IMR-90 (cell line): ENCODE measurements around the gene SLC2A13. TPM values are rescaled to one million over a fixed set of nuclear protein-coding genes. Genes with fewer than 3 reads are reported as not detected.

Experiments
- ATAC-seq: fragments of 200-7000 bp; cut with Tn5 transposase; 2 replicates; pipeline ENCODE4 v1.9.1; 2020; ENCODE audit warnings: low read depth, mild to moderate bottlenecking, moderate library complexity
- BruUV-seq: library from RNA; stranded (reverse); fragments of 400-500 nt; replicated peaks from 2 replicates; lab custom pipeline; 2021; lab: Mats Ljungman, UMichigan
- CTCF ChIA-PET: fragments of 300-600 bp; formaldehyde crosslinking; extraction: SDS; loops from one replicate; lab custom pipeline; 2021; ENCODE audit warnings: antibody characterized with exemption; lab: Yijun Ruan, JAX
- POLR2A ChIA-PET: fragments of 300-600 bp; sonication (Branson Sonifier 250); formaldehyde crosslinking; loops from one replicate; lab custom pipeline; 2022; ENCODE audit warnings: antibody characterized with exemption; ENCODE audit not compliant: unreplicated experiment; lab: Charles Lee
- DNase-seq: peaks from one replicate; pipeline ENCODE4 v3.0.0; 2013
- H2AFZ ChIP-seq: replicated peaks from 2 replicates; pipeline ENCODE3; 2013; ENCODE audit warnings: low read length, mild to moderate bottlenecking; ENCODE audit not compliant: poor library complexity
- H2AK5ac ChIP-seq: 2 replicates; pipeline ENCODE4 v1.6.1; 2013; ENCODE audit warnings: low read depth, low read length, inconsistent platforms
- H2AK9ac ChIP-seq: replicated peaks from 2 replicates; pipeline ENCODE3; 2013; ENCODE audit warnings: mild to moderate bottlenecking, low read depth, low read length, moderate library complexity; ENCODE audit not compliant: poor library complexity
- H2BK120ac ChIP-seq: 2 replicates; pipeline ENCODE4 v1.6.1; 2013; ENCODE audit warnings: low read depth, low read length, inconsistent platforms
- H2BK15ac ChIP-seq: 3 replicates; pipeline ENCODE4 v1.6.1; 2013; ENCODE audit warnings: low read depth, low read length, inconsistent platforms
- H2BK20ac ChIP-seq: 2 replicates; pipeline ENCODE4 v1.6.1; 2013; ENCODE audit warnings: low read depth, mild to moderate bottlenecking, inconsistent platforms, low read length, moderate library complexity
- H2BK5ac ChIP-seq: 2 replicates; pipeline ENCODE4 v1.6.1; 2013; ENCODE audit warnings: mild to moderate bottlenecking, low read depth, low read length, inconsistent platforms; ENCODE audit not compliant: poor library complexity, severe bottlenecking
- H3K14ac ChIP-seq: replicated peaks from 2 replicates; pipeline ENCODE4 v1.6.1; 2013; ENCODE audit warnings: low read depth, low read length, inconsistent platforms
- H3K18ac ChIP-seq: 2 replicates; pipeline ENCODE4 v1.6.1; 2013; ENCODE audit warnings: low read depth, low read length, control low read depth
- H3K23ac ChIP-seq: 2 replicates; pipeline ENCODE4 v1.6.1; 2013; ENCODE audit warnings: low read depth, low read length, inconsistent platforms
- H3K27ac ChIP-seq: 2 replicates; pipeline ENCODE4 v1.5.1; 2013; ENCODE audit warnings: mild to moderate bottlenecking, control low read depth, low read length; ENCODE audit not compliant: insufficient read depth
- H3K27me3 ChIP-seq: 2 replicates; pipeline ENCODE4 v1.6.1; 2013; ENCODE audit warnings: low read length; ENCODE audit not compliant: control insufficient read depth, insufficient read depth
- H3K36me3 ChIP-seq: 2 replicates; pipeline ENCODE4 v1.6.1; 2013; ENCODE audit warnings: low read length, mixed read lengths; ENCODE audit not compliant: control insufficient read depth, insufficient read depth
- H3K4ac ChIP-seq: 2 replicates; pipeline ENCODE4 v1.6.1; 2013; ENCODE audit warnings: low read depth, low read length, inconsistent platforms
- H3K4me1 ChIP-seq: 2 replicates; pipeline ENCODE4 v1.6.1; 2013; ENCODE audit warnings: low read length, mixed read lengths; ENCODE audit not compliant: control insufficient read depth, insufficient read depth
- H3K4me2 ChIP-seq: 2 replicates; pipeline ENCODE4 v1.6.1; 2013; ENCODE audit warnings: low read depth, mild to moderate bottlenecking, control low read depth, low read length, moderate library complexity
- H3K4me3 ChIP-seq: 2 replicates; pipeline ENCODE4 v1.5.1; 2013; ENCODE audit warnings: low read depth, mild to moderate bottlenecking, control low read depth, low read length, moderate library complexity; ENCODE audit not compliant: insufficient read depth
- H3K56ac ChIP-seq: 2 replicates; pipeline ENCODE4 v1.6.1; 2013; ENCODE audit warnings: low read length, inconsistent platforms; ENCODE audit not compliant: insufficient read depth; ENCODE audit errors: extremely low read depth
- H3K79me1 ChIP-seq, 2 experiments: 2 replicates each; pipeline ENCODE4 v1.6.1; 2013; ENCODE audit warnings: low read length in 2 of 2, inconsistent platforms in 1 of 2, low read depth in 1 of 2
- H3K9ac ChIP-seq: 2 replicates; pipeline ENCODE4 v1.6.1; 2013; ENCODE audit warnings: low read depth, low read length, control low read depth
- H3K9me1 ChIP-seq: 2 replicates; pipeline ENCODE4 v1.6.1; 2013; ENCODE audit warnings: low read length, inconsistent platforms; ENCODE audit not compliant: insufficient read depth
- H3K9me3 ChIP-seq: 2 replicates; pipeline ENCODE4 v1.6.1; 2013; ENCODE audit warnings: low read length; ENCODE audit not compliant: control insufficient read depth, insufficient read depth
- H4K20me1 ChIP-seq: 2 replicates; pipeline ENCODE4 v1.6.1; 2013; ENCODE audit warnings: low read length, inconsistent platforms; ENCODE audit not compliant: insufficient read depth
- H4K5ac ChIP-seq: 2 replicates; pipeline ENCODE4 v1.6.1; 2013; ENCODE audit warnings: mild to moderate bottlenecking, low read depth, low read length, control low read depth
- H4K8ac ChIP-seq, 2 experiments: 2 replicates each; pipeline ENCODE4 v1.6.1; 2013; ENCODE audit warnings: low read depth in 2 of 2, low read length in 2 of 2, control low read depth in 1 of 2, inconsistent platforms in 1 of 2
- H4K91ac ChIP-seq: 2 replicates; pipeline ENCODE4 v1.6.1; 2013; ENCODE audit warnings: low read depth, low read length, inconsistent platforms; ENCODE audit not compliant: insufficient read depth
- BHLHE40 ChIP-seq: fragments of 150-350 bp; IDR thresholded peaks from 2 replicates; pipeline ENCODE4 v1.6.1; 2016; ENCODE audit warnings: mild to moderate bottlenecking, low read depth, low read length
- CEBPB ChIP-seq: IDR thresholded peaks from 2 replicates; pipeline ENCODE4 v1.6.1; 2012; ENCODE audit warnings: low read depth, low read length, improper control_type of control experiment
- FOS ChIP-seq: fragments of 150-350 bp; IDR thresholded peaks from 2 replicates; pipeline ENCODE4 v1.6.1; 2016; ENCODE audit warnings: low read depth, low read length
- MAFK ChIP-seq: IDR thresholded peaks from 2 replicates; pipeline ENCODE4 v1.6.1; 2012; ENCODE audit warnings: low read depth, low read length, improper control_type of control experiment
- MAZ ChIP-seq: IDR thresholded peaks from 2 replicates; pipeline ENCODE4 v1.6.1; 2012; ENCODE audit warnings: low read depth, mild to moderate bottlenecking, low read length, improper control_type of control experiment, moderate library complexity, borderline replicate concordance
- MXI1 ChIP-seq: IDR thresholded peaks from 2 replicates; pipeline ENCODE4 v1.6.1; 2012; ENCODE audit warnings: low read depth, mild to moderate bottlenecking, low read length, moderate library complexity, borderline replicate concordance
- NFE2L2 ChIP-seq: fragments of 150-350 bp; IDR thresholded peaks from 2 replicates; pipeline ENCODE4 v1.6.1; 2016; ENCODE audit warnings: low read depth, mild to moderate bottlenecking, low read length
- POLR2A ChIP-seq: IDR thresholded peaks from 2 replicates; pipeline ENCODE4 v1.6.1; 2012; ENCODE audit warnings: mild to moderate bottlenecking, low read depth, low read length
- RAD21 ChIP-seq: IDR thresholded peaks from 2 replicates; pipeline ENCODE4 v1.6.1; 2012; ENCODE audit warnings: low read length, improper control_type of control experiment
- RCOR1 ChIP-seq: IDR thresholded peaks from 2 replicates; pipeline ENCODE4 v1.6.1; 2012; ENCODE audit warnings: mild to moderate bottlenecking, low read length, improper control_type of control experiment; ENCODE audit not compliant: insufficient replicate concordance
- RFX5 ChIP-seq: IDR thresholded peaks from 2 replicates; pipeline ENCODE4 v1.8.0; 2012; ENCODE audit warnings: low read depth, mild to moderate bottlenecking, low read length, moderate library complexity
- SMC3 ChIP-seq: fragments of 150-350 bp; IDR thresholded peaks from 2 replicates; pipeline ENCODE4 v1.6.1; 2016; ENCODE audit warnings: low read depth, mild to moderate bottlenecking, antibody characterized with exemption, low read length, moderate library complexity
- USF2 ChIP-seq: fragments of 150-350 bp; IDR thresholded peaks from 2 replicates; pipeline ENCODE4 v1.6.1; 2017; ENCODE audit warnings: mild to moderate bottlenecking, antibody characterized with exemption, low read length, low read depth
- WGBS, 2 experiments: methylation state at CpG; one replicate each; pipeline versions ENCODE4 v1.1.5 to v1.1.7; 2013; ENCODE audit warnings: missing lambda C conversion rate in 2 of 2; ENCODE audit not compliant: insufficient read length in 1 of 2; ENCODE audit errors: extremely low coverage in 2 of 2; 5-methylcytosine and 5-hydroxymethylcytosine counted together
- dilution Hi-C: fragments of 300-500 bp; cut with HindIII; formaldehyde crosslinking; loops from one replicate; pipeline ENCODE4 v1.14.3; 2018; ENCODE audit warnings: low sequenced_read_pairs; ENCODE audit not compliant: unreplicated experiment
- in situ Hi-C: fragments of 300-500 bp; cut with MboI; formaldehyde crosslinking; loops from 3 replicates; pipeline ENCODE4 v1.14.3; 2019; ENCODE audit warnings: low sequenced_read_pairs, inconsistent platforms, mixed read lengths
- intact Hi-C: fragments of 100-400 bp; cut with micrococcal nuclease; formaldehyde crosslinking; loops from 2 replicates; pipeline ENCODE4 v1.10.0; 2022
- polyA plus RNA-seq, 3 experiments: library from polyadenylated mRNA; depleted of rRNA; stranded (reverse); fragments of >200 nt; gene quantifications; 2 replicates each; pipeline ENCODE4 v1.2.3, GENCODE V29; 2012; ENCODE audit warnings: low replicate concordance in 1 of 3
- total RNA-seq: library from RNA; depleted of rRNA; stranded (reverse); fragments of >200 nt; gene quantifications from 2 replicates; pipeline ENCODE4 v1.2.3, GENCODE V29; 2012
- TF ChIP-seq, protein P1 (sequence below): fragments of 150-350 bp; IDR thresholded peaks from 2 replicates; pipeline ENCODE4 v1.6.1; 2016; ENCODE audit warnings: low read depth, mild to moderate bottlenecking, low read length, moderate library complexity, borderline replicate concordance
- TF ChIP-seq, protein P2 (sequence below): conservative IDR thresholded peaks from 2 replicates; pipeline ENCODE4 v1.5.1; 2012; ENCODE audit warnings: mild to moderate bottlenecking, low read depth, low read length, improper control_type of control experiment

SLC2A13 gene
- total and polyA plus RNA-seq, 2 of the 4 experiments (the other 2 are of a cell fraction) = 1.5 to 3.9 TPM

- 35% methylated on average over 2 of the region's 4 CpGs; no CpG with 5 or more reads in 1 of the 2 experiments for WGBS, 2 experiments
- H4K8ac ChIP-seq = no peak overlapping the region
- no peak overlapping the region for H3K56ac ChIP-seq
- no peak overlapping the region for H2BK15ac ChIP-seq
- H3K18ac ChIP-seq = no peak overlapping the region
- H3K36me3 ChIP-seq = no peaks in the 10 kb centered on the region
- no peaks in the 10 kb centered on the region for H3K4me1 ChIP-seq
- DNase-seq = no peak
- no peak overlapping the region for H3K4me2 ChIP-seq
- TF ChIP-seq BHLHE40 (no peak), USF2 (no peak), MXI1 (no peak), POLR2A (no peak), RCOR1 (no peak), MAZ (no peak), CEBPB (no peak), NFE2L2 (no peak), RFX5 (no peak), FOS (no peak), SMC3 (no peak), RAD21 (no peak), MAFK (no peak)
- TF ChIP-seq, protein P1, sequence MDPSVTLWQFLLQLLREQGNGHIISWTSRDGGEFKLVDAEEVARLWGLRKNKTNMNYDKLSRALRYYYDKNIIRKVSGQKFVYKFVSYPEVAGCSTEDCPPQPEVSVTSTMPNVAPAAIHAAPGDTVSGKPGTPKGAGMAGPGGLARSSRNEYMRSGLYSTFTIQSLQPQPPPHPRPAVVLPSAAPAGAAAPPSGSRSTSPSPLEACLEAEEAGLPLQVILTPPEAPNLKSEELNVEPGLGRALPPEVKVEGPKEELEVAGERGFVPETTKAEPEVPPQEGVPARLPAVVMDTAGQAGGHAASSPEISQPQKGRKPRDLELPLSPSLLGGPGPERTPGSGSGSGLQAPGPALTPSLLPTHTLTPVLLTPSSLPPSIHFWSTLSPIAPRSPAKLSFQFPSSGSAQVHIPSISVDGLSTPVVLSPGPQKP = no peak
- TF ChIP-seq, protein P2, sequence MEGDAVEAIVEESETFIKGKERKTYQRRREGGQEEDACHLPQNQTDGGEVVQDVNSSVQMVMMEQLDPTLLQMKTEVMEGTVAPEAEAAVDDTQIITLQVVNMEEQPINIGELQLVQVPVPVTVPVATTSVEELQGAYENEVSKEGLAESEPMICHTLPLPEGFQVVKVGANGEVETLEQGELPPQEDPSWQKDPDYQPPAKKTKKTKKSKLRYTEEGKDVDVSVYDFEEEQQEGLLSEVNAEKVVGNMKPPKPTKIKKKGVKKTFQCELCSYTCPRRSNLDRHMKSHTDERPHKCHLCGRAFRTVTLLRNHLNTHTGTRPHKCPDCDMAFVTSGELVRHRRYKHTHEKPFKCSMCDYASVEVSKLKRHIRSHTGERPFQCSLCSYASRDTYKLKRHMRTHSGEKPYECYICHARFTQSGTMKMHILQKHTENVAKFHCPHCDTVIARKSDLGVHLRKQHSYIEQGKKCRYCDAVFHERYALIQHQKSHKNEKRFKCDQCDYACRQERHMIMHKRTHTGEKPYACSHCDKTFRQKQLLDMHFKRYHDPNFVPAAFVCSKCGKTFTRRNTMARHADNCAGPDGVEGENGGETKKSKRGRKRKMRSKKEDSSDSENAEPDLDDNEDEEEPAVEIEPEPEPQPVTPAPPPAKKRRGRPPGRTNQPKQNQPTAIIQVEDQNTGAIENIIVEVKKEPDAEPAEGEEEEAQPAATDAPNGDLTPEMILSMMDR = no peak
- no peak overlapping the region for H2AFZ ChIP-seq
- no peak overlapping the region for H4K5ac ChIP-seq
- ATAC-seq = no peak; the same call in none of the 2 replicates
- H2BK20ac ChIP-seq = no peak overlapping the region
- ChIA-PET POLR2A (no interaction called here), CTCF (no interaction called here)
- H2BK120ac ChIP-seq = no peak overlapping the region
- no peaks in the 10 kb centered on the region for H3K27me3 ChIP-seq
- no peak overlapping the region for H3K4ac ChIP-seq
- H2AK9ac ChIP-seq = no peak overlapping the region
- H3K9me1 ChIP-seq = no peaks in the 10 kb centered on the region
- no peak overlapping the region for H3K27ac ChIP-seq
- no peak overlapping the region for H2BK5ac ChIP-seq
- no peak overlapping the region for H3K23ac ChIP-seq
- no peak overlapping the region for H2AK5ac ChIP-seq
- no peak overlapping the region for H3K9ac ChIP-seq
- no TSS peak for BruUV-seq
- H4K91ac ChIP-seq = no peak overlapping the region
- no peaks in the 10 kb centered on the region for H4K20me1 ChIP-seq
- no peaks in the 10 kb centered on the region for H3K79me1 ChIP-seq
- H3K9me3 ChIP-seq = no peaks in the 10 kb centered on the region
- H3K4me3 ChIP-seq = no peak overlapping the region
- dilution Hi-C loops = no loop called here
- no peak overlapping the region for H3K14ac ChIP-seq
- intact Hi-C loops = no loop called here
- in situ Hi-C loops = no loop called here
Measured at GRCh38 chr12:39804898-39805297, 301.0 kb downstream of the SLC2A13 start.
